GM13976 (cell line): ENCODE data around the gene TNFSF13.

Experiments
- DNase-seq: peaks from one replicate; pipeline ENCODE4 v3.0.0; 2012; ENCODE audit warnings: low spot score
- CTCF ChIP-seq: IDR thresholded peaks from 2 replicates; pipeline ENCODE4 v1.5.1; 2012; ENCODE audit warnings: borderline replicate concordance, mild to moderate bottlenecking; ENCODE audit not compliant: insufficient read depth; ENCODE audit errors: extremely low read depth, missing control alignments, control extremely low read depth
- in situ Hi-C: fragments of 300-500 bp; cut with MboI; formaldehyde crosslinking; loops from one replicate; pipeline ENCODE4 v1.12.0; 2022; ENCODE audit warnings: low sequenced_read_pairs, mixed read lengths, inconsistent platforms; ENCODE audit not compliant: unreplicated experiment

TNFSF13 gene

GRCh38 chr17:7513850-7514419 lies 44.6 kb upstream of the TNFSF13 start:
- no peak for DNase-seq
- in situ Hi-C loops: no loop called here
- no peak for TF ChIP-seq CTCF

- in situ Hi-C loops: no loop called here
- no peak for TF ChIP-seq CTCF
- DNase-seq: no peak
These were observed 42.5 kb upstream of the TNFSF13 start for GRCh38 chr17:7515911-7516610.

GRCh38 chr17:7523033-7523432 lies 35.5 kb upstream of the TNFSF13 start:
- DNase-seq: peak; percentile 33
- in situ Hi-C loops: no loop called here
- TF ChIP-seq CTCF: peak; percentile 12

GRCh38 chr17:7528842-7529241 lies 29.7 kb upstream of the TNFSF13 start:
- no peak for DNase-seq
- in situ Hi-C loops: no loop called here
- no peak for TF ChIP-seq CTCF

- TF ChIP-seq CTCF: no peak
- in situ Hi-C loops: no loop called here
- no peak for DNase-seq
These were observed 28.3 kb upstream of the TNFSF13 start for GRCh38 chr17:7530023-7530900.

- no peak for DNase-seq
- in situ Hi-C loops: no loop called here
- TF ChIP-seq CTCF: no peak
These were observed 20.5 kb upstream of the TNFSF13 start for GRCh38 chr17:7538050-7538449.
